NCI-H2196 treated with DMSO at 0.1 percent for 48 hours (cell line): ENCODE data around the gene LRSAM1.

Experiments used
- DNase-seq: peaks from one replicate; lab custom pipeline; 2025; ENCODE audit not compliant: unreplicated experiment; lab: John Stamatoyannopoulos, UW

LRSAM1 gene

GRCh38 chr9:127509955-127510299 lies 58.6 kb downstream of the LRSAM1 start:
- no peak for DNase-seq

- no peak for DNase-seq
These were observed 63.2 kb downstream of the LRSAM1 start for GRCh38 chr9:127514468-127514867.

DNA sequence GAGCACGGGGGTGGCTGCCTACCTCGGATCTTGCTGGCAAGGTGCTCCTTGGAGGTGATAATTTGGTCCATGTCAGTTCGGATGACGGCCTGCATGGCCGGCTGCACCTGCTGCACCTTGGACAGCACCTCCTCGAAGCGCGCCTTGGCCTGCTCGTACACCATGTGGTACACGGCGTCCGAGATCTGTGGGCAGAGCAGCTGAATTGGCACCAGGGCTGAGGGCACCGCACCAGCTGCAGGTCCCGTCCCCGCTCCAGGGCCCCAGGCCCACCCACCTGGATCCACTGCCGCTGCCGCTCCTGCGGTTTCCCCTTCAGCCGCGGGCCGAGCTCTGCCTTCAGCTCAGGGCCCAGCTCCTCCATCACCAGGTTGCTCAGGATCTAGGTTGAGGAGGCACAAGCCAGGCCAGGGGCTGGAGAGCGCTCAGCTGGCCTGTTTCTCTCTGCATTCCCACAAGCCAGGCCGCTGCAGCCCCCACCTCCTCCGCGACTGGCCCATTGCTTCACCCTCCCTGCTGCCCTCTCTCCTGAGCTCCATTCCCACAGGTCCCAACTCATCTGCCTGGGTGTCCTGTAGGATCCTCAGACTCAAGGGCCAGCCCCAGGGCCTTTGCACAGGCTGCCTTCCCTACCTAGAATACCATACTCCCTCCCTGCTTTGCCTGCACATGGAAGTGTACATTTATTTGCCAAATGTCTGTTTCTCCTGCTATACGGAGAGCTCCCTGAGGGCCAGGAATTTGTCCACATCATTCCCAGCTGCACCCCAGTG lies 65.7 kb downstream of the LRSAM1 start:
- DNase-seq = no peak

DNA sequence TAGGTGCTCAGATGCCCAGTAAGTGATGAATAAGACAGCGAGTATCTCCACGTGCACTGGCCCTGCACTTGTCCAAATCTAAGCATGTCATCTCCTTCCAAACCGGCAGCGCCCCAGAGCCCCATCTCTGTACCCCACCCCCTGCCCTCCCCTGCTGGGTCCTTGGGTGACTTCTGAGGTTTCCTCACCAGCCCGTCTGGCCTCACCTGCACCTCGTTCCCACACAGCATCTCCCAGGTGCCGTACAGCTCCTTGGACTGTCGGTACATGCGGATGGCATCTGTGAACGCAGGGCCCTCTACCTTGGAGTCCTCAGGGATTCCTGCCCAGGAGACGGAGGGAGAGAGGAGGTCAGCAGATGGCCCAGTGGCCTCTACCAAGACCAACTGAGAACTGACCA lies 66.3 kb downstream of the LRSAM1 start:
- no peak for DNase-seq

DNA sequence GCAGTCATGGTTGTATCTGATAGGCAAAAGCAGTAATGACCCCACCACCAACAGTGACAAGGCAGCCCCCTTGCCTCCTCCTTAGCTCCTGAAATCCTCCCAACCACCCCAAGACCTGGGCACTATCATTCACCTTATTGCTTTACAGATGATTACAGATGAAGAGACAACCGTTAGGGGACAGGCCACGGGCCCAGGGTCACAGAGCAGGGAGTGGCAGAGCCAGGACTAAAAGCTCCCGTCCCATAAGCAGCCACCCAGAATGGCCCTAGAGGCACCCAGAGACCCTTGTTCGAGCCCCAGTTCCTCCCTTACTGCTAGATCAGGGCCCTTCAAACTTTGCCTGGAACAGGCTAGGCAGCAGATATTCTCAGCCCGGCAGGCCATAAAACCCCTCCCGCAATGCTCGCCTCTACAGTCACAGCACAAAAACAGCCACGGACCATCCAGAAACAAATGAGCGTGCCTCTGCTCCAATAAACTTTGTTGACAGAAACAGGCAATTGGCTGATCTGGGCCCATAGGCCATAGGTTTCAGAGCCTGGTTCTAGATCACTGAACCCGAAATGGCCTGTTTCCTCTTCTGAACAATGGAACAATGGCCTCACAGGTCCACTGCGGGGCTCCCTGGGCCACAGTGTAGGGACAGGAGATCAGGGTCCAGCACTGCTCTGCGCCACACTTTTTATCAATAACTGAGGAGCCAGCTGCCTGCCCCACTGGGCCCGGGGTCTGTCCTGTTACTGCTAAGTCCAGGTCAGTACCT lies 67.0 kb downstream of the LRSAM1 start:
- DNase-seq = no peak

- no peak for DNase-seq
These were observed 68.2 kb downstream of the LRSAM1 start for GRCh38 chr9:127519301-127520166.

DNA sequence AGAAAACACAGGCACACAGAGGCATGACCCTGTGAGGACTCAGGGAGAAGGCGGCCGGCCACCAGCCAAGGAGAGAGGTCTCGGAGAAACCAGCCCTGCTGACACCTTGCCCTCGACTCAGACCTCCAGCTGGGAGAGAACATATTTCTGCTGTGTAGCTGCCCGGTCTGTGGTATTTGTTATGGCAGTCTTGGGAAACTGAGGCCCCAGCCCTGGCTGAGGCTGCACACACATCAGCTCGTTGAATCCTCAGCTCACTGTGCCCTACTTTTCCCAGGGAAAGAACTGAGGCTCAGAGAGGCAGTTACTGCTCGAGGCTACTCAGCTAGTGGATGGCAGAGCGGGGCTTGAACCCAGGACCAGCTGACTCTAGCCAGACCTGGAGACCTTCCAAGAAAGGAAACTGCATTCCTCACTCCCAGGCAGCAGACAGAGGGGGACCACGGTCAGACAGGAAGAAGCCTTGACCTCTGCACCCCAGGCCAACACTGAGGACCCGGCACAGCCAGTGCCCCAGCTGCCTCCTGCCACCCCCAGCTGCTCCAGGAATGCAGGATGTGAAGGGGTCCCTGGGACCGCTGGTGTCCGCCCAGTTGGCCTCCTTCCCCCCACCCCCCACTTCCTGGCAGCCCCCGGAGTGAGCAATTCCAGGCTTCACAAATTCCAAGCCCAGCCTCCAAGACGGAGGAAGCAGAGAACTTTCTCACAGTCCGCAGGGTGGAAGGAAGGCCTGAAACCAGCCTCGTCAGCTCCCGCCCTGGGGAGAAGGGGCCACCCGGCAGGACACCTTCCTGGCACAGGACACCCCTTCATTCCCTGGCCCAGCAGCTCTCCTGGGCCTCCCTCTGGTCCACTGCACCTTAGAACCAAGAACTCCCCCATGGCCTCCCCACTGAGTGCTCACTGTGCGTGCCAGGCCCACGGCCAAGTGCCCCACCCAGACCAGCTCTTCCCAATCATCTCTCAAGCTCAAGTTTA lies 69.9 kb downstream of the LRSAM1 start:
- no peak for DNase-seq

GRCh38 chr9:127521919-127522304 lies 70.6 kb downstream of the LRSAM1 start:
- DNase-seq = no peak

- DNase-seq = no peak
These were observed 71.4 kb downstream of the LRSAM1 start for GRCh38 chr9:127522727-127523126.

GRCh38 chr9:127523312-127523851 lies 72.1 kb downstream of the LRSAM1 start:
- no peak for DNase-seq

GRCh38 chr9:127524373-127524772 lies 73.1 kb downstream of the LRSAM1 start:
- DNase-seq = no peak

DNA sequence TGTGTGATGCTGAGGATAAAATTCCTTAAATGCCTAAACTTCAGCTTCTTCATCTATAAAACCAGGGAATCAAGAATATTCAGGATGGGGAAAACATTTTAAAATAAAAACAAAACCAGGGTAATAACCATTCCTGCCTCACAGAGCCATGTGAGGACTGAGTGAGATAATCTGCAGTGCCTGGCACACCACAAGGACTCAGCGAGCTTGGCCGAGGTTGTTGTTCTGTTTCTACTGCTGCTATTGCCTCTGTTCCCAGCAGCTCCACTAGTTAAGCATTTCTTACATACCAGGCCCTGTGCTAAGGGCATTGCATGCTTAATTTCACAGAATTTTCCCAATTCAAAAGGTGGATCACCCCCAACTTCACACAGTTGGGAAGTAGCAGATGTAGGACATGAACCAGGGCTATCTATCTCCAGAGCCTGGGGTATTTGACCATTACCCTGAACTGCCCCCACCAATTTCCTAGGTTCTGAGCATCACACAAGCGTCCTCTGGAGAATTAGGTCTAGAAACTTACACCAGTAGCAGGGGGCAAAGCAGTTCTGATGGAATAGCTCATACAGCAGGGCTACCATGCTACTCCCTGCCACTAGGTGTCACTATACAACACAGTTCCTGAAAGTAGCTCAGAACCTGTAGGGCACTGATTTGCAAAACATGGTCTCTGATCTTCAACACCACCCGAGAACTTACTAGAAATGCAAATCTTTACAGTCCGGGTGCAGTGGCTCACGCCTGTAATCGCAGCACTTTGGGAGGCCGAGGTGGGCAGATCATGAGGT lies 74.3 kb downstream of the LRSAM1 start:
- no peak for DNase-seq

DNA sequence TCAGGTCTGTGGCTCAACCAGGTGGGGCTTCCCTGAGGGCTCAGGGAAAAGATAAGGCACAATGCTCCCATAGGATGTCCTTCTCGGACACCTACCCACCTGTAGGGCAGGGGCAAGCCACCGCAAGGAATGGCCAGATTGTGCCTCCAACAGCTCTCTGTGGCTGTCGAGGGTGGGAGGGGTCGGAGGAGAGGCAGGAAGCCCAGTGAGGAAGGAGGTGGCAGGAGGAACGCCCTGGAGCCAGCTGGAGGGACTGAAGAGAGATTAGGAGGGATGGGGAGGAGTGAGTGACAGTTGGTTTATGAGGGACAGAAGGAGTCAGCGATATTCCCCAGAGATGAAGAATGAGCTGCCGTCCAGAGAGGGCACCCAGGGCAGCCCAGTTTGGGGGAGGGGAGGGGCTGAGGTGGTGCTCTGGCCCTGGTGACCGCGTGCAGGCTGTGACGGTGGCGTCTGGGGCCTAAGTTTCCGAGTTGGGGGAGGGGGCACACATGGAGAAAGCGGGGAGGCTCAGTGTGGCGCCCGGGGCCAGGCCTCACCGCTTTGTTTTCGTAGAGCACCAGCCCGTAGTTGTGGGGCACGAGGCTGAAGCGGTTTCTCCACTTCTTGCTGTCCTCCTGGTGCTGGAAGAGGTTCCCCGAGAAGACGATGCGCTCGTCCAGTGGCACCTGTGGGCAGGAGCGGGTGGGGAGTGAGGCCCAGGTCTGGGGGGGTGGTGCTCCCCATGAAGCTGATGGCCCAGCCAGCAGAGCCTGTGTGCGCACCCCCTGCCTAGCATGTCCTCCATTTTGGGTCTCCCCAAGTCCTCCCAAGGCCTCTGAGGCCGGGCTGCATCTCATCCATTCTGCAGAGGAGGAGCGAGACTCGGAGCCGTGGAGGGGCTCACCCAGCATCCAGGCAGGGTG lies 75.6 kb downstream of the LRSAM1 start:
- no peak for DNase-seq

DNA sequence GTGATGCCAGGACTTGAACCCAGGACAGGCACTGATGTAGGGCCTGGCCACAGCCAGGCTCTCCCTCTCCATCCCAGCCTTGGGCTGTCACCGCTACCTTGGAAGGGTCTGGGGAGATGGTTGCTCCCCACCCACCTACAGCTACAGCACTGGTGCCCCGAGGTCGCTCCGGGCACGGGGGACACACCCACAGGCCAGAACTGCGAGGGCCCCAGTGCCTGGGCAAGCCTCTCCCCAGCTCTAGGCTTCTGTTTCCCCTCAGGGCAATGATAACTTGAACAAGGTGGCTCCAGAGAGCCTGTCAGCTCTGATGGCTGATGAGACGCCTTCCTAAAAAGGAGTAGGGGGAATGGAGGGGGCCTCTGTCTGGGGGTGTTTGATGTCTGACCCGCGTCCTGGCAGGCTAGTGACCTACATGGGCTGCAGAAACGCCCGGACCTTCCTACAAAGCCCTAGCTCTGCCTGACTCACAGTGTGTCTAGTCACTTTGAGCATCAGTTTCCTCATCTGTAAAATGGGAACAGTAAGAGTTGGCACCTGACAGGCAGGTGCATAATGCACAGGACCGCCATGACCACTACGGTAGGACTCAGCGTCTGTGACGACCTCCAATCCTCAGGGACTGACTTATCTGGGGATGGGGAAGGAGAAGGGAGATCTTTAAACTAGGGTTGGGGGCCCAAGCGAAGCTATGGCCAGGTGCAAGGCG lies 76.4 kb downstream of the LRSAM1 start:
- no peak for DNase-seq

DNA sequence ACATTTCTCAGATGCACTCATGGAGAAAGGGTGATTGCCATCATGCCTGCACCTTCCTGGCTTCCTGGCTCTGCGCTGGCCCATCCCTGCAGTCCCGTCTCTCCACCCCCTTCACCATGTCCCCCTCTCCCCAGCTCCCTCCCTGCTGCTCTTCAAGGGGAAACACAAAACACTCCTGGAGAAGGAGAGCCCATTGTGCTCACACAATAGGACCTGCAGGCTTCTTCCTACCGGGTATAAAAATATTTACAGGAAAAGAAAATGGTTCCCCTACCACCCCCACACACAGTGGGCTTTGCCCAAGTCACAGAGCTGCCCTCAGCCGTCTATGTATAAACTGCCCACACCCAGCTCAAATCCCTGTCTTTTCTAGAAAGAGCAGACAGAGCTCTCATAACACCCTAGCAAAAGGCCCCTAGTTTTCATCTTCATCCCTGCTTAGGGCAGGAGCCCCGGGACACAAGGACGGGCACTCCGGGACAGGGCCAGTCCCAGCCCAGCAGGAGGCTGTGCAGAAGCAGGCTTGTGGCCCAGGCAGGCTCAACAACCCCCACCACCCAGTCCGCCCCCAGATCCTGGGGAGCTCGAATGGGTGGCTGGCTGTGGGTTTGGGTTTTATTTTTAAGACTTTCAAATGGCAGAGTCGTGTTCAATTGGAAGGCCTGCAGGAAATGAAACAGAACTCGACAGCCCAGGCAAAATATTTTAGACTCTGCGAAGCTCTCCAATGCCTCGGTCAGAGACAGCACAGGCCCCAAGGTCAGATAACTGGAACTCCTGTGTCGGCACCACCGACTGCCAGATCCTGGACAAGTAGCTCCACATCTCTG lies 77.3 kb downstream of the LRSAM1 start:
- no peak for DNase-seq

GRCh38 chr9:127529671-127530070 lies 78.4 kb downstream of the LRSAM1 start:
- no peak for DNase-seq
